ENCODE data around the gene CCDC97. TPM values are rescaled to one million over a fixed set of nuclear protein-coding genes. Genes with fewer than 3 reads are reported as not detected.

Gene CCDC97
- total RNA-seq, 4 donors from 2014 or later, result 11.6 to 19.6 (median 13.7) TPM

DNA sequence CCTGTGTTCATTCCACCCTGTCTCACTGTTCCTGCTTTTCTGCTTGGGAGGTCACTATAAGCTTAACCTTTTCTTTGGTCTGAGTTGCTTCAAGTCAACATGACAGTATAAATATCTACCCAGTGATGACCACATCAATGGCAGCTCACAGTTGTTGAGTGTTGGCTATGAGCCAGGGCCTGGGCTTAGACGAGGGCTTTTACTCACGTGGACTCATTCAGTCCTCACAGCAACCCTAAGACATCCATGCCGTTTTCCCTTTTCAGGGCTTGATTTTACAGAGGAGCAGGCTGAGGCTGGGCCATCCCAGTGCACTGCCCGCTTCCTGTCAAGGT lies 10.2 kb upstream of the CCDC97 start:
- 42 to 48% methylated on average over 4 of the region's 4 CpGs for WGBS, 2 donors
- intact Hi-C loops (cut with DNase I; ENCODE audit: low total_unique reads), result no loop called here
- DNase-seq (ENCODE audit: low spot score in 2 of 2), result peak; percentile 57 to 93
- TF ChIP-seq, protein P1, sequence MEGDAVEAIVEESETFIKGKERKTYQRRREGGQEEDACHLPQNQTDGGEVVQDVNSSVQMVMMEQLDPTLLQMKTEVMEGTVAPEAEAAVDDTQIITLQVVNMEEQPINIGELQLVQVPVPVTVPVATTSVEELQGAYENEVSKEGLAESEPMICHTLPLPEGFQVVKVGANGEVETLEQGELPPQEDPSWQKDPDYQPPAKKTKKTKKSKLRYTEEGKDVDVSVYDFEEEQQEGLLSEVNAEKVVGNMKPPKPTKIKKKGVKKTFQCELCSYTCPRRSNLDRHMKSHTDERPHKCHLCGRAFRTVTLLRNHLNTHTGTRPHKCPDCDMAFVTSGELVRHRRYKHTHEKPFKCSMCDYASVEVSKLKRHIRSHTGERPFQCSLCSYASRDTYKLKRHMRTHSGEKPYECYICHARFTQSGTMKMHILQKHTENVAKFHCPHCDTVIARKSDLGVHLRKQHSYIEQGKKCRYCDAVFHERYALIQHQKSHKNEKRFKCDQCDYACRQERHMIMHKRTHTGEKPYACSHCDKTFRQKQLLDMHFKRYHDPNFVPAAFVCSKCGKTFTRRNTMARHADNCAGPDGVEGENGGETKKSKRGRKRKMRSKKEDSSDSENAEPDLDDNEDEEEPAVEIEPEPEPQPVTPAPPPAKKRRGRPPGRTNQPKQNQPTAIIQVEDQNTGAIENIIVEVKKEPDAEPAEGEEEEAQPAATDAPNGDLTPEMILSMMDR (IDR thresholded peaks at IDR 0.05), result no peak
- TF ChIP-seq POLR2A (IDR thresholded peaks at IDR 0.05), result no peak
- H3K4me3 ChIP-seq (ENCODE audit: low read depth, poor library complexity, severe bottlenecking), result no peak overlapping the region

DNA sequence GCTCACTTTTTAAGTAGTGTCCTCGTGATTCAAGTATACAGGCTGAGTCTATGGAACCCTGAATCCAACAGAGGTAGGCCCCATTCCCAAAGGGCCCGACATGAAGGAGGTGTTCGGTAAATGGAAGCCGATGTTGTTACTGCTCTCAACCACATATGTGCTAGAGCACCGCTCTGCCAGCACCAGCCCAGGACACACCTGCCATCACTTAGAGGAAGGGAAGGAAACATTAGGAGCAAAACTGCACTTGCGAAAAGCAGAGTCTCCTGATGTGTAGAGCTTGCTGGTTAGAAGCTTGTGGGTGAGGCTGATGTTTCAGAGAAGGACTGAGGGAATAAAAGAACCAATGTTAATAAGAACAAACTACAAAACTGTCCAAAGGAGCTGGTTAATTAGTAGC lies 9.4 kb upstream of the CCDC97 start:
- intact Hi-C loops (cut with DNase I; ENCODE audit: low total_unique reads), result no loop called here
- TF ChIP-seq, protein P1 (IDR thresholded peaks at IDR 0.05), result no peak
- no peak for TF ChIP-seq POLR2A (IDR thresholded peaks at IDR 0.05)
- H3K4me3 ChIP-seq (ENCODE audit: low read depth, poor library complexity, severe bottlenecking), result no peak overlapping the region
- WGBS, 2 donors, result 81% methylated on average over 6 of the region's 6 CpGs
- DNase-seq (ENCODE audit: low spot score in 2 of 2), result no peak

DNA sequence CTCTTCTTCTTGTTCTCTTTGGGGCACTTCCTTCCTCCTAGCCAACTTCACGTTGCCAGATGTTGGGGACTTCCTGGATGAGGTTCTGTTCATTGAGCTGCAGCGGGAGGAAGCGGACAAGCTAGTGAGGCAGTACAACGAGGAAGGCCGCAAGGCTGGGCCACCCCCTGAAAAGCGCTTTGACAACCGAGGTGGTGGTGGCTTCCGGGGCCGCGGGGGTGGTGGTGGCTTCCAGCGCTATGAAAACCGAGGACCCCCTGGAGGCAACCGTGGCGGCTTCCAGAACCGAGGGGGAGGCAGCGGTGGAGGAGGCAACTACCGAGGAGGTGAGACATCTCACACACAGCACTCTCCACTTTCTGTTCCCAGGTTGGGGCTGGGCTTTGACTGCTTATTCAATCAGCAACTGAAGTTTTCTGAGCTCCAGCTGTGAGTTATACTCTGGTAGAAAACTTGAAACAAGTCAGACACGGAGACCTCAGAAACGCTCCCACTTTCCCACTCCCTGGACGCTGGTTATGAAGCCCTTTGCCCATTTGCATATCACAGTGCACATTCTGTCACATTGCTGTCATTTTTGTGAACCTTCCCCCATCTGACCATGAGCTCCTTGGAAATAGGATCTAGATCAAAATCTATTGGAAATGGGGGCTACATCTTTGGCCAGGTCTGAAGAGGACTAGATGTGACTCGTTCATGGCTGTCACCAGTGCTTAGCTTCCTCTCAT lies 7.2 kb upstream of the CCDC97 start:
- intact Hi-C loops (cut with DNase I; ENCODE audit: low total_unique reads), result no loop called here
- no peak for DNase-seq (ENCODE audit: low spot score in 2 of 2)
- WGBS, 2 donors, result 78 to 80% methylated on average over 21 of the region's 21 CpGs
- TF ChIP-seq POLR2A (IDR thresholded peaks at IDR 0.05), result no peak
- TF ChIP-seq, protein P1 (IDR thresholded peaks at IDR 0.05), result no peak
- no peak overlapping the region for H3K4me3 ChIP-seq (ENCODE audit: low read depth, poor library complexity, severe bottlenecking)

DNA sequence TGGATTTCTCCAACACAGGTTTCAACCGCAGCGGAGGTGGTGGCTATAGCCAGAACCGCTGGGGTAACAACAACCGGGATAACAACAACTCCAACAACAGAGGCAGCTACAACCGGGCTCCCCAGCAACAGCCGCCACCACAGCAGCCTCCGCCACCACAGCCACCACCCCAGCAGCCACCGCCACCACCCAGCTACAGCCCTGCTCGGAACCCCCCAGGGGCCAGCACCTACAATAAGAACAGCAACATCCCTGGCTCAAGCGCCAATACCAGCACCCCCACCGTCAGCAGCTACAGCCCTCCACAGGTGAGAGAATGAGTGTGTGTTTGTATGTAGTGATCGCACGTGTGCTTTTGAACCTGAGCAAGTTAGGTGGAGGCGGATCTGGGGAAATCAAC lies 6.0 kb upstream of the CCDC97 start:
- 92 to 93% methylated on average over 14 of the region's 14 CpGs for WGBS, 2 donors
- TF ChIP-seq POLR2A (IDR thresholded peaks at IDR 0.05), result no peak
- TF ChIP-seq, protein P1 (IDR thresholded peaks at IDR 0.05), result no peak
- H3K4me3 ChIP-seq (ENCODE audit: low read depth, poor library complexity, severe bottlenecking), result no peak overlapping the region
- intact Hi-C loops (cut with DNase I; ENCODE audit: low total_unique reads), result no loop called here
- DNase-seq (ENCODE audit: low spot score in 2 of 2), result no peak

DNA sequence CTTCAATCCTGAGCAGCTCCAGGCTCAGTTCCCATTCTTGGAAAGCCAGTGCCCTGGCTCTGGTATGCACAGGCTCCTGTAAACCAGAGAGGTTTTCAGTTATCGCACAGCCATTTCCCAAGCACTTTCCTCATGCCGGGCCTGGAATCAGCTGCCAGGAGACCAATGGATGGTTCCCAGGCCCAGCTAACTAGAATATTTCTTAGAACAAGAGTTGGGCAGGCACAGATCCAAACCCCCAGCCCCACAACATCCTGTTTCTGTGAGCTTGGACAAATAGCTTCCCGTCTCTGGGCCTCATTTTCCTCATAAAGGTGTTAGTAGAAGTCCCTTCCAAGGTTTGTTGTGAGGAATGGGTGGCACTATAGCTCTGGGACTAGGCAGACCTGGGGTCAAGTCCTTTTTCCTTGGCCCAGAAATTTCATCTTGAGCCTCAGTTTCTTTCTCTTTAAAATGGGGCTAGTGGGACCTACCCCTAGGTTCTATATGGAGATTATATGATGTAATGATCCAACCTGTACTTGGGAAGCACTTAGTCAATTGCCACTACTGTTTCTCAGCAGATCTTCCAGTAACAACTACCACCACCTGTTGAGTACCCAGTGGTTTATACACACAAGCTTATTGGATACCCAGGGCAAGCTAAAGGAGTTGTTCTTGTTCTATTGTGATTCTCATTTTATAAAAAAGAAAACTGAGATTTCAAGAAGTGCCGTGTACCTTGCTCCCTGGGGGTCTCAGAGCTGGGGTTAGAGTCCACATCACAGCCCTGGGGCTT lies 5.1 kb upstream of the CCDC97 start:
- WGBS, 2 donors, result 84 to 89% methylated on average over 4 of the region's 4 CpGs
- DNase-seq (ENCODE audit: low spot score in 2 of 2), result no peak
- TF ChIP-seq, protein P1 (IDR thresholded peaks at IDR 0.05), result no peak
- TF ChIP-seq POLR2A (IDR thresholded peaks at IDR 0.05), result no peak
- intact Hi-C loops (cut with DNase I; ENCODE audit: low total_unique reads), result loop anchor here (5.0 kb wide), 1 partner anchor 103 kb away; no protein-coding TSS in a partner anchor
- no peak overlapping the region for H3K4me3 ChIP-seq (ENCODE audit: low read depth, poor library complexity, severe bottlenecking)

Measured in lower leg skin (tissue), 4 donors.